PC-3 (cell line): Measurements from ENCODE around the gene YEATS4. TPM values are rescaled to one million over a fixed set of nuclear protein-coding genes. Genes with fewer than 3 reads are reported as not detected.
A peak's percentile ranks its signal among the peaks of the same experiment; 100 is the strongest.

Experiments
- ATAC-seq: fragments of 200-7000 bp; cut with Tn5 transposase; 2 replicates; pipeline ENCODE4 v1.9.1; 2020; ENCODE audit warnings: mild to moderate bottlenecking, moderate library complexity
- BruUV-seq: library from RNA; stranded (reverse); fragments of 400-500 nt; replicated peaks from 2 replicates; lab custom pipeline; 2021; lab: Mats Ljungman, UMichigan
- CTCF ChIA-PET: fragments of 300-600 bp; sonication (Branson Sonifier 250); formaldehyde crosslinking; loops from one replicate; lab custom pipeline; 2022; ENCODE audit warnings: antibody characterized with exemption; lab: Charles Lee
- POLR2A ChIA-PET: fragments of 300-600 bp; sonication (Branson Sonifier 250); formaldehyde crosslinking; loops from one replicate; lab custom pipeline; 2022; ENCODE audit warnings: antibody characterized with exemption; ENCODE audit not compliant: unreplicated experiment; lab: Charles Lee
- DNase-seq: peaks from one replicate; pipeline ENCODE4 v3.0.0-alpha.2; 2015
- H2AFZ ChIP-seq: fragments of 300-600 bp; sonication (generic); 2 replicates; pipeline ENCODE4 v1.6.0; 2016; ENCODE audit warnings: antibody characterized with exemption, low read length
- H3F3A ChIP-seq: fragments of 300-600 bp; sonication (generic); one replicate; pipeline ENCODE4 v1.6.0; 2017; ENCODE audit warnings: antibody characterized with exemption, low read length, control low read depth, mild to moderate bottlenecking; ENCODE audit not compliant: unreplicated experiment
- H3K27ac ChIP-seq: fragments of 300-600 bp; sonication (generic); 2 replicates; pipeline ENCODE4 v1.5.1; 2016; ENCODE audit warnings: mild to moderate bottlenecking, low read length
- H3K27me3 ChIP-seq: fragments of 300-600 bp; sonication (generic); 2 replicates; pipeline ENCODE4 v1.6.1; 2016; ENCODE audit warnings: low read length, mixed read lengths
- H3K36me3 ChIP-seq: fragments of 300-600 bp; sonication (generic); 2 replicates; pipeline ENCODE4 v1.6.1; 2016; ENCODE audit warnings: low read depth, mixed run types, low read length, mixed read lengths
- H3K4me1 ChIP-seq: fragments of 300-600 bp; sonication (generic); 2 replicates; pipeline ENCODE4 v1.5.1; 2016; ENCODE audit warnings: low read length; ENCODE audit not compliant: insufficient read depth
- H3K4me2 ChIP-seq: fragments of 300-600 bp; sonication (generic); 2 replicates; pipeline ENCODE4 v1.6.0; 2016; ENCODE audit warnings: low read length
- H3K4me3 ChIP-seq: fragments of 300-600 bp; sonication (generic); 2 replicates; pipeline ENCODE4 v1.5.1; 2016; ENCODE audit warnings: mild to moderate bottlenecking, low read length, mixed read lengths
- H3K79me2 ChIP-seq: fragments of 300-600 bp; sonication (generic); 2 replicates; pipeline ENCODE4 v1.6.1; 2017; ENCODE audit warnings: low read length, mixed read lengths
- H3K9ac ChIP-seq: fragments of 300-600 bp; sonication (generic); 2 replicates; pipeline ENCODE4 v1.6.0; 2016; ENCODE audit warnings: mild to moderate bottlenecking, low read length
- H3K9me2 ChIP-seq: fragments of 300-600 bp; sonication (generic); replicated peaks from 2 replicates; pipeline ENCODE4 v1.6.1; 2016; ENCODE audit warnings: mixed run types, low read length, mixed read lengths
- H3K9me3 ChIP-seq: fragments of 300-600 bp; sonication (generic); 2 replicates; pipeline ENCODE4 v1.6.1; 2016; ENCODE audit warnings: low read length, mixed read lengths
- H4K20me1 ChIP-seq: fragments of 300-600 bp; sonication (generic); 2 replicates; pipeline ENCODE4 v1.6.1; 2016; ENCODE audit warnings: low read length, mixed read lengths
- EZH2 ChIP-seq: fragments of 300-600 bp; sonication (generic); IDR thresholded peaks from one replicate; pipeline ENCODE4 v1.6.1; 2017; ENCODE audit warnings: antibody characterized with exemption, mild to moderate bottlenecking, low read length; ENCODE audit not compliant: unreplicated experiment
- EZH2phosphoT487 ChIP-seq: fragments of 300-600 bp; sonication (generic); IDR thresholded peaks from 2 replicates; pipeline ENCODE4 v1.6.1; 2018; ENCODE audit warnings: mild to moderate bottlenecking, antibody characterized with exemption, low read length, borderline replicate concordance
- intact Hi-C: fragments of 100-400 bp; cut with micrococcal nuclease; formaldehyde crosslinking; loops from 2 replicates; pipeline ENCODE4 v1.9.0; 2023
- total RNA-seq: library from RNA; depleted of rRNA; stranded (reverse); fragments of >200 nt; gene quantifications from 2 replicates; pipeline ENCODE4 v1.2.3, GENCODE V29; 2014; rRNA removed
- TF ChIP-seq, protein P1 (sequence below): fragments of 300-600 bp; sonication (generic); conservative IDR thresholded peaks from 2 replicates; pipeline ENCODE4 v1.5.1; 2017; ENCODE audit warnings: antibody characterized with exemption, low read depth, mild to moderate bottlenecking, low read length

Gene YEATS4
- total RNA-seq, 1 experiment from 2014 or later = 41.3 TPM

DNA sequence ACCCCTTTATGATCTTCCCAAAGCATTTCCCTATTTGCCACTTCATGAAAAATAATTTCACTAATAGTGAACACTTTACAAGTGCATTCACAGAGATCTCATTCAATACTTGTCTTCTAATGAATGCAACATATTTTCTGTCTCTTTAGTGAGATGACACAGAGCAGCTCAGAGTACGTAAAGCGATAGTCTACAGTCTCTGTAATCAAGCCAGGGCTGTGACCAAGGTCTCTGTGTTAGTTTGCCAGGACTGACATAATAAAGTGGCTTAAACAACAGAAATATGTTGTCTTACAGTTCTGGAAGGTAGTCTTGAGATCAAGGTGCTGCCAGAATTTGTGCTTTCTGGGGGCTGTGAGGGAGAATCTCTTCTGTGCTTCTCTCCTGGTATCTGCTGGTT, 77.5 kb downstream of the YEATS4 start:
- no peaks in the 10 kb centered on the region for H3K27me3 ChIP-seq
- H3K79me2 ChIP-seq = no peaks in the 10 kb centered on the region
- H3K9me2 ChIP-seq = no peaks in the 10 kb centered on the region
- ATAC-seq (no peak), DNase-seq (no peak)
- H3K4me3 ChIP-seq = no peak overlapping the region
- BruUV-seq = no TSS peak
- POLR2A ChIA-PET = no interaction called here
- H3K4me1 ChIP-seq = 0 out of 2 replicates have a peak, but pooled peaks cover 8% of the 10 kb centered on the region
- H4K20me1 ChIP-seq = no peaks in the 10 kb centered on the region
- no peak overlapping the region for H3K27ac ChIP-seq
- H3K4me2 ChIP-seq = no peak overlapping the region
- no peak overlapping the region for H2AFZ ChIP-seq
- TF ChIP-seq EZH2 = no peak
- TF ChIP-seq, protein P1, sequence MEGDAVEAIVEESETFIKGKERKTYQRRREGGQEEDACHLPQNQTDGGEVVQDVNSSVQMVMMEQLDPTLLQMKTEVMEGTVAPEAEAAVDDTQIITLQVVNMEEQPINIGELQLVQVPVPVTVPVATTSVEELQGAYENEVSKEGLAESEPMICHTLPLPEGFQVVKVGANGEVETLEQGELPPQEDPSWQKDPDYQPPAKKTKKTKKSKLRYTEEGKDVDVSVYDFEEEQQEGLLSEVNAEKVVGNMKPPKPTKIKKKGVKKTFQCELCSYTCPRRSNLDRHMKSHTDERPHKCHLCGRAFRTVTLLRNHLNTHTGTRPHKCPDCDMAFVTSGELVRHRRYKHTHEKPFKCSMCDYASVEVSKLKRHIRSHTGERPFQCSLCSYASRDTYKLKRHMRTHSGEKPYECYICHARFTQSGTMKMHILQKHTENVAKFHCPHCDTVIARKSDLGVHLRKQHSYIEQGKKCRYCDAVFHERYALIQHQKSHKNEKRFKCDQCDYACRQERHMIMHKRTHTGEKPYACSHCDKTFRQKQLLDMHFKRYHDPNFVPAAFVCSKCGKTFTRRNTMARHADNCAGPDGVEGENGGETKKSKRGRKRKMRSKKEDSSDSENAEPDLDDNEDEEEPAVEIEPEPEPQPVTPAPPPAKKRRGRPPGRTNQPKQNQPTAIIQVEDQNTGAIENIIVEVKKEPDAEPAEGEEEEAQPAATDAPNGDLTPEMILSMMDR = no peak
- TF ChIP-seq EZH2phosphoT487 = no peak
- no peaks in the 10 kb centered on the region for H3F3A ChIP-seq
- H3K9me3 ChIP-seq = no peaks in the 10 kb centered on the region
- intact Hi-C loops = no loop called here
- H3K36me3 ChIP-seq = no peaks in the 10 kb centered on the region
- no peak overlapping the region for H3K9ac ChIP-seq
- CTCF ChIA-PET = no interaction called here

DNA sequence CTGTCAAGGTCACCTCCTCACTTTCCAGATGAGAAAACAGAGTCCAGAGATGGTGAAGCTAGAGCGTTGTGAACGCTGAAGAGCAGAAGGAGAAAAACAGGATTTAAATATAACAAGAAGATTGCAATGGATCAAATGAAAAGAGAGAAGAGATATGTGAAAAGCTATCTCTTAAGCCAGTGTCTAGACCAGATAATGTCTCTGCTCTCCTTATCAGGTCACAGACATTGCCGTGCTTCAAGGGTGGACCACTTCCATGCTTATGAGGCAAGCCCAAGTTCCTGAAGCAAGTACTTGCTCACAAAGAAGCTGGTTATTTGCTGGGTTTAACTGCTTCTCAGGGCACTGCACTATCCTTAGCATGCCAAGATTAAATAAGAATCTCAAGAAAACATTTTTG, 79.0 kb downstream of the YEATS4 start:
- Histone ChIP-seq H2AFZ (no peak overlapping the region), H3K27ac (no peak overlapping the region), H3K4me2 (no peak overlapping the region), H3F3A (no peaks in the 10 kb centered on the region), H3K4me1 (peaks cover 13% of the 10 kb centered on the region; the same call in 1 of the 2 replicates), H3K36me3 (no peaks in the 10 kb centered on the region), H4K20me1 (no peaks in the 10 kb centered on the region), H3K9me3 (no peaks in the 10 kb centered on the region), H3K9ac (no peak overlapping the region), H3K9me2 (no peaks in the 10 kb centered on the region), H3K27me3 (no peaks in the 10 kb centered on the region), H3K79me2 (no peaks in the 10 kb centered on the region), H3K4me3 (no peak overlapping the region)
- TF ChIP-seq EZH2 = no peak
- no peak for TF ChIP-seq EZH2phosphoT487
- TF ChIP-seq, protein P1 = no peak
- BruUV-seq = no TSS peak
- intact Hi-C loops = no loop called here
- ChIA-PET CTCF (no interaction called here), POLR2A (no interaction called here)
- ATAC-seq (no peak), DNase-seq (no peak)

GRCh38 chr12:69440016-69440415, 80.5 kb downstream of the YEATS4 start:
- no peak overlapping the region for H3K9ac ChIP-seq
- POLR2A ChIA-PET = no interaction called here
- no peaks in the 10 kb centered on the region for H4K20me1 ChIP-seq
- no peak overlapping the region for H2AFZ ChIP-seq
- intact Hi-C loops = no loop called here
- H3K36me3 ChIP-seq = no peaks in the 10 kb centered on the region
- no peaks in the 10 kb centered on the region for H3K79me2 ChIP-seq
- no peak for ATAC-seq
- H3K4me1 ChIP-seq = peaks cover 13% of the 10 kb centered on the region; the same call in 1 of the 2 replicates
- no peak overlapping the region for H3K4me2 ChIP-seq
- BruUV-seq = no TSS peak
- H3K9me2 ChIP-seq = no peaks in the 10 kb centered on the region
- no peak for TF ChIP-seq EZH2
- TF ChIP-seq EZH2phosphoT487 = no peak
- TF ChIP-seq, protein P1 = no peak
- no peaks in the 10 kb centered on the region for H3F3A ChIP-seq
- H3K9me3 ChIP-seq = no peaks in the 10 kb centered on the region
- no peak overlapping the region for H3K4me3 ChIP-seq
- H3K27ac ChIP-seq = no peak overlapping the region
- CTCF ChIA-PET = no interaction called here
- DNase-seq = peak; percentile 44
- H3K27me3 ChIP-seq = no peaks in the 10 kb centered on the region

Other genes starting within 250 kb of the YEATS4 start
- 94.6 and 96.7 TPM in 2 replicates for gene CPSF6, start 120.2 kb upstream of the YEATS4 start, total RNA-seq
- not detected in 2 replicates for gene LYZ, start 11.4 kb upstream of the YEATS4 start, total RNA-seq
- gene FRS2, start 110.6 kb downstream of the YEATS4 start, total RNA-seq = 17.6 and 35.0 TPM in 2 replicates
- gene CCT2, start 225.7 kb downstream of the YEATS4 start, total RNA-seq = 306 and 345 TPM in 2 replicates